Stimulated activated CD4-positive, alpha-beta T cell treated with anti-CD3 and anti-CD28 coated beads, TNF-alpha, amount 100 ng/mL, for 24 hours (primary cell): ENCODE results near the gene LRRC4C.

Source experiments
- DNase-seq, 3 experiments: peaks; one replicate each; pipeline ENCODE4 v3.0.0-alpha.2; 2020; ENCODE audit warnings: low read depth in 3 of 3

LRRC4C gene

GRCh38 chr11:41328324-41328723, 131.1 kb downstream of the LRRC4C start:
- no peak for DNase-seq

DNA sequence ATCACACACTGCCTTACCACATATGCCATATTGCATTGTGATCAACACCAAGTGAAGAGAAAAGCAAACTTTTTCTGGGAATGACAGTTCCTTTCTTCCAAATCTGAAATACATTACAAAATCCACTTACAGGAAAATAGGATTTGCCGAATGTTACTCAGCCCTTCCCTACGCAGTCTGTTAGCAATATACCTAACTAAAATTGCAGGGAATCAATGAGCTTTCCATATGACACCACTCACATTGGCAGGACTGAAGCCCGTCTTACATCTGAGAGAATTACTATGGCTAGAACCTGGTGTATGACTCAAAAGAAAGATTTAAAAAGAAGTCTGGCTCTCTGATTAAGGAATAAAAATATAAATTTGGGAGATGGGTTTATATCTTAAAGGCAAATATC, 136.0 kb downstream of the LRRC4C start:
- DNase-seq: no peak

GRCh38 chr11:41320653-41321052, 138.8 kb downstream of the LRRC4C start:
- no peak for DNase-seq

- DNase-seq: no peak
These were observed 139.2 kb downstream of the LRRC4C start for GRCh38 chr11:41320238-41320637.

DNA sequence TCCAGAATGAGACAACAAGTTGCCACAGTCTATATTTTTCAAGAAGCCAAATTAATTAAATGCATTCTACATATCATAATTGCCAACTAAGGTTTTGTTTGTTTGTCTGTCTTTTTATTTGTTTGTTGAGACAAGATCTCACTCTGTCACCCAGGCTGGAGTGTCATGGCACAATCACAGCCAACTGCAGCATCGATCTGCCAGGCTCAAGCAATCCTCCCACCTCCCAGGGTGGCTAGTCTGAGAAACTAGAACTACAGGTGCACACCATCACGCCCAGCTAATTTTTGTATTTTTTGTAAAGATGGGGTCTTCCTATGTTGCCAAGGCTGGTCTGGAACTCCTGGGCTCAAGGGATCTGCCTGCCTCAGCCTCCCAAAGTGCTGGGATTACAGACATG, 140.0 kb downstream of the LRRC4C start:
- DNase-seq: no peak

DNA sequence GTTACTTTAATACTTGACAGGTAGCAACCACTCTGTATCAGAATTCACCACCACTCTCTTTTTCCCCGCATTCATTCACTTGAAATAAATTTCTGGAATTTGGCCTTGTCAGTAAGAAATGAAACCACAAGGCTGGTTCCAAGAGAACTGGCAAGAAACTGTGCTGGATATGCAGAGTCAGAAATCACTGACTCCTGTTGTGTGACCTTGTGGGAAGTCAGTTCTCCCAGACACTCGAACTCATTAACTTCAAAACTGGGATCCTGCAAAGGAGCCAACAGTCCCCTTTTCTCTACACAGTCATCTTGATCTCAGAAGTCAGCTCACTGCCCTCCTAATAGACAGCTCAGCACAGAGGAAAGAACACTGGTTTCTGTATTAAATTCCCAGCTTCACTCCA, 142.7 kb downstream of the LRRC4C start:
- no peak for DNase-seq

DNA sequence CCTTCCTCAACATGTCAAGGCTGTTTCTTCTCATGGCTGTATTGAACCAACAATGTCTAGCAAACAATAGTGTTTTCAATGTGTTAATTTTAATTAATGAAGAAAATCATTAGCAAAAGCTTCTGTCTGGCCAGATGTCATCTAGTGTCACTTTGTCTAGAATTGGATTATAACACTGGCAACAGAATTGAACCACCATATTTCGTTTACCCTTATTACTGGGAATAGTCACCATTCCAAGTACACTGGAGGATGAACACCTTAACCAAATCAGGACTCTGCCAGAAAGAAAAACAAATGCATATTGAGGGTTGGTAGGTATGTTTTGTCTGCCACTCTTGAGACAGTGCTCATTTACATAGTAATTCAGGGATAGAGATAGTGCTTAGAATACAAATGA, 146.2 kb downstream of the LRRC4C start:
- DNase-seq: no peak

GRCh38 chr11:41309716-41310115, 149.7 kb downstream of the LRRC4C start:
- DNase-seq: no peak

- no peak for DNase-seq
These were observed 150.3 kb downstream of the LRRC4C start for GRCh38 chr11:41309111-41309522.

DNA sequence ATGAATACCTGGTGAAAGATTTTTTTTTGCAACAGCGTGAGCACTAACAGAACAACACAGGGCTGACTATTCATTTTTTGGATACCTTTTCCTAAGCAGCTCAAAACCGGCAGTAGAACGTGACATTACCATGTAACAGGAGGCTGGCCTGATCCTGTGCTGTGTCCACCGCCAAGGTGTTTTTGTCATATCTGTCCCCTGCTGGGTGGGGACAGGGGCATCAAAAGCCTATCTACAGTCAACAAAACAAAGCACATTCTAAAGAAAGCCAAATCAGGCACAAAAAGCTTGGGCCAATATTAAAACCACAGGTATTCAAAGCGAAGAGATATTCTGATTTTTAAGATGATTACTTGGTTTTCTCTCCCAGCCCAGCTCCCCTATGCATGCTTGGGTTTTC, 151.2 kb downstream of the LRRC4C start:
- DNase-seq: no peak

- no peak for DNase-seq
These were observed 152.0 kb downstream of the LRRC4C start for GRCh38 chr11:41307296-41308080.

DNA sequence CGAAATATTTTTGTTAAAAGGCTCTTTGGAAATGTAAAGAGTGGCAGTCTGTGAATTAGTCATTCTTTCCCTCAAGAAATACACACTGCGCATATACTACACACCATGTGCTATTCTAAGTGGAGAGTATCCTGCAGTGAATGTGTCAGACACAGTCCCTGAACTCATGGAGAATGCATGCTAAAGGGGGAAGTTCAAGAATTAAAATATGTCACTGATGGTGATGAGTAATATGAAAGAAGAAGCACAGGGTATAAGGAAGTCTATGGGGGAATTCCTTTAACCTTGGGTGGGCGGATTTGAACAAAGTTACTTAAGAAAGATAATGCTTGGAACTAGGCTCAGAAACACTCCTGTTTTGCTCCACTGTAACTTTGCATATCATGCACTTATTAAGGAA, 153.0 kb downstream of the LRRC4C start:
- no peak for DNase-seq

DNA sequence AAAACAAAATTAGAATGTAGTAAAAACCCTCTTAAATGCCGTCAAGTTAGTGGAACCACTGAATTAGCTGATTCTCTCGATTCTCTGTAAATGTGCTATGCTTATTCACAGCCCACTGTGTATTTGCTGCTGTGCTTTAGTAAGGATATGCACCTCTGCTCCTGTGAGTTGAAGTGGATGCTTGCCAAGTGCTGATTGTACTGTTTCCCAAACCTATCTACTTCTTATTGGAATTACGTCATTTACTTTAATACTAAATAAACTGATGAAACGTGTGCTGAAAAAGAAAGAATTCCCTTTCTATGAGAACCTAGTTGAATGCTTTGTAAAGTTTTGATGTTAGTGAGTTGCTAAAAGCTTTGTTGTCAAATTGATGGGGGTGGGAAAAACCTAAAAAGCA, 158.4 kb downstream of the LRRC4C start:
- no peak for DNase-seq

DNA sequence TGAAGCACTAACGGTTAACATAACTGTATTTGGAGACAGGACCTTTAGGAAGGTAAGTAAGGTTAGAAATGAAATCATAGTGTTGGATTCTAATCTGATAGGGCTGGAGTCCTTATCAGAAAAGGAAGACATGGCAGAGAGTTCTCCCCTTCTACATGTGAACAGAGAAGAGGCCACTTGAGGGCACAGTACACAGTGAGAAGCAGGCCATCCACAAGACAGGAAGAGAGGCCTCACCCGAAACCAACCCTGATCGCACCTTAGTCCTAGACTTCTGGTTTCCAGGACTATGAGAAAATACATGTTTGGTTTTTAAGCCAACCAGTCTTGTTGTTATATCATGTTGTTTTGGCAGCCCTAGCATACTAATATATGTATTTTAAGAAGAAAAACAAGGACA, 170.0 kb downstream of the LRRC4C start:
- DNase-seq: no peak

- DNase-seq: no peak
These were observed 172.7 kb downstream of the LRRC4C start for GRCh38 chr11:41286751-41287150.

- DNase-seq: no peak
These were observed 175.1 kb downstream of the LRRC4C start for GRCh38 chr11:41284354-41284753.

- DNase-seq: no peak
These were observed 176.1 kb downstream of the LRRC4C start for GRCh38 chr11:41283191-41283930.

DNA sequence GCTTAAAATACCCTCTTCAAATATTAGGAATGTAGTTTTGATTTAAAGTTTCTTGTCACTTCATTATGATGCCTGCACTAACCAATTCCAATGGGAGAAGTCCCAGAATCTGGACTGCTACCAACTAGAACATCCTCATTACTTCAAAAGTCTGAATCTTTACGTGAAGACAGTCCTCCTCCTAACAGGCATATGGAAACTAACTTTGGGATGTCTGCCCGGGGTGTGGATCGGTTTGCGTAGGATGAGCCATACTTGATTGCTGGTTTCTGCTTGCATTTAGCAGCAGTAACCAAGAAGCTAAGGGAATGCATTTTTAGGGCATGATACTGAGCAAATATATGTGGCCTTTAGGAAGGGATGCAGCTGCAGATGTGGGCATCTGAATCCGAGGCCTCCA, 177.1 kb downstream of the LRRC4C start:
- no peak for DNase-seq

GRCh38 chr11:41281131-41281742, 178.2 kb downstream of the LRRC4C start:
- DNase-seq: no peak

DNA sequence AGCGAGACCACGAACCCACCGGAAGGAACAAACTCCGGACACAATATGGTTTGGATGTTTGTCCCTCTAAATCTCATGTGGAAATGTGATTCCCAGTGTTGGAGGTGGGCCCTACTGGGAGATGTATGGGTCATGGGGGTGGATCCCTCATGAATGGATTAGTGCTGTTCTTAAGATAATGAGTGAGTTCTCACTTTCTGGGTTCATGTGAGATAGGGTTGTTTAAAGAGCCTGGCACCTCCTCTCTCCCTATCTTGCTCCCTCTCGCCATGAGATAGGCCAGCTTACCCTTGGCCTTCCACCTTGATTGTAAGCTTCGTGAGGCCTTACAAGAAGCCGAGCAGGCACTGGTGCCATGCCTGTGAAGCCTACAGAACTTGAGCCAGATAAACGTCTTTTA, 184.6 kb downstream of the LRRC4C start:
- no peak for DNase-seq

DNA sequence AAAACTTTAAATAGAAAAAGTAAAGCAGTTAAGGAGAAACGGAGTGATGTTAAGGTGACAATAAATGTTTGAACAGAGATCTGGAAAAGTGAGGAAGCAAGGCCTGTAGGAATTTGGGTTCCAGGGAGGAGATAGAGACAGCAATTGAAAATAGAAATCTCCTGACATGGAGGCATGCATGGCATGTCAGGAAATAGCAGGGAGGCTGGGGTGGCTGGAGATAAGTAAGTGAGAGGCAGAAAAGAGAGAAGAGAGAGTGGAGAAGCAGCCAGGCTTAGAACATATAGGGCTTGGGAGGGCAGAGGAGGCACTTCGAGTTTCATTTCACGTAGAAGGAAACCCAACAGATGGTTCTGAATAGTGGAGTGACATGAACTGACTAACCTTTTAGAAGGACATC, 185.5 kb downstream of the LRRC4C start:
- no peak for DNase-seq

GRCh38 chr11:41267451-41267850, 192.0 kb downstream of the LRRC4C start:
- DNase-seq: no peak

DNA sequence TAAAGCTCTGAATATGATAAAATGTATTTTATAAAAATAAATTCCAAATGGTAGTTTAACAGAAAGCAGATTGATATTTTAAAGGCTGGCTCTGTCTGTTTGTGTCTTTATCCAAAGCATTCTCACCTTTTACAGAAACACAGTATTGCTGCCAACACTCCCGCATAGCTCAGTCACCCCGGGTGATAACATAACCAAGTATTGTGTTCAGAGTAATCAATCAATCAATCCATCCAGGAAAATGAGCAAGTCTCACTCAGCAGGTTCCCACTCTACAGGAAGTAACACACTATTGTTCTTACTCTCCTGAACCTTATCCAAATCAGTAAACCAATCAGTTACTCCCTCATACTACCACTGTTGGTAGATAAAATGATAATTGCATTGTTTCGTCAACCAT, 203.4 kb downstream of the LRRC4C start:
- DNase-seq: no peak
